Activated CD4-positive, alpha-beta memory T cell treated with anti-CD3 and anti-CD28 coated beads for 36 hours (primary cell): ENCODE data around the gene TMEM39A. TPM values are rescaled to one million over a fixed set of nuclear protein-coding genes. Genes with fewer than 3 reads are reported as not detected.
A peak's percentile ranks its signal among the peaks of the same experiment; 100 is the strongest.

Experiments used
- CTCF ChIA-PET: fragments of 350-600 bp; sonication (Branson Sonifier 250); formaldehyde crosslinking; loops from one replicate; lab custom pipeline; 2021; ENCODE audit warnings: antibody characterized with exemption, inconsistent platforms; lab: Charles Lee
- POLR2A ChIA-PET: fragments of 350-600 bp; sonication (Branson Sonifier 250); formaldehyde crosslinking; loops from one replicate; lab custom pipeline; 2021; ENCODE audit warnings: antibody characterized with exemption; lab: Charles Lee
- DNase-seq: peaks from one replicate; pipeline ENCODE4 v3.0.0-alpha.2; 2020
- H3K27ac Mint-ChIP-seq: one replicate; pipeline ENCODE4 v1.8.0; 2021; ENCODE audit warnings: mixed read lengths
- H3K27me3 Mint-ChIP-seq: one replicate; pipeline ENCODE4 v1.8.0; 2021; ENCODE audit warnings: mixed read lengths
- H3K36me3 Mint-ChIP-seq: one replicate; pipeline ENCODE4 v1.8.0; 2021; ENCODE audit warnings: mixed read lengths
- H3K4me1 Mint-ChIP-seq: one replicate; pipeline ENCODE4 v1.8.0; 2021; ENCODE audit warnings: low read depth, mixed read lengths
- H3K4me3 Mint-ChIP-seq: one replicate; pipeline ENCODE4 v1.8.0; 2021; ENCODE audit warnings: mild to moderate bottlenecking, mixed read lengths
- H3K9me3 Mint-ChIP-seq: one replicate; pipeline ENCODE4 v1.8.0; 2021; ENCODE audit warnings: mixed read lengths
- intact Hi-C: fragments of 100-400 bp; cut with micrococcal nuclease; formaldehyde crosslinking; loops from one replicate; pipeline ENCODE4 v1.15.1; 2023
- total RNA-seq, 2 experiments: library from RNA; stranded (reverse); gene quantifications; one replicate each; pipeline ENCODE4 v1.2.3, GENCODE V29; 2021

Gene TMEM39A
- total RNA-seq, 2 experiments from 2014 or later, result 33.9 to 34.3 TPM

- intact Hi-C loops, result no loop called here
- peaks cover 7% of the 10 kb centered on the region for H3K4me1 Mint-ChIP-seq
- peak overlapping the region; percentile 23 for H3K27ac Mint-ChIP-seq
- CTCF ChIA-PET, result no interaction called here
- H3K4me3 Mint-ChIP-seq, result no peak overlapping the region
- POLR2A ChIA-PET, result no interaction called here
- peaks cover 37% of the 10 kb centered on the region for H3K36me3 Mint-ChIP-seq
- no peaks in the 10 kb centered on the region for H3K9me3 Mint-ChIP-seq
- no peaks in the 10 kb centered on the region for H3K27me3 Mint-ChIP-seq
- DNase-seq, result no peak
Observed at GRCh38 chr3:119444590-119444989, 18.8 kb downstream of the TMEM39A start.

- CTCF ChIA-PET, result no interaction called here
- H3K9me3 Mint-ChIP-seq, result no peaks in the 10 kb centered on the region
- intact Hi-C loops, result no loop called here
- peaks cover 40% of the 10 kb centered on the region for H3K36me3 Mint-ChIP-seq
- no peak overlapping the region for H3K27ac Mint-ChIP-seq
- H3K27me3 Mint-ChIP-seq, result no peaks in the 10 kb centered on the region
- peaks cover 7% of the 10 kb centered on the region for H3K4me1 Mint-ChIP-seq
- H3K4me3 Mint-ChIP-seq, result no peak overlapping the region
- DNase-seq, result no peak
- POLR2A ChIA-PET, result no interaction called here
Observed at GRCh38 chr3:119443179-119443578, 20.2 kb downstream of the TMEM39A start.

- no peaks in the 10 kb centered on the region for H3K27me3 Mint-ChIP-seq
- H3K4me1 Mint-ChIP-seq, result no peaks in the 10 kb centered on the region
- DNase-seq, result no peak
- no peak overlapping the region for H3K27ac Mint-ChIP-seq
- ChIA-PET POLR2A (no interaction called here), CTCF (no interaction called here)
- no peak overlapping the region for H3K4me3 Mint-ChIP-seq
- peaks cover 62% of the 10 kb centered on the region for H3K36me3 Mint-ChIP-seq
- H3K9me3 Mint-ChIP-seq, result no peaks in the 10 kb centered on the region
- intact Hi-C loops, result no loop called here
Observed at GRCh38 chr3:119437691-119438258, 25.6 kb downstream of the TMEM39A start.

- no peak for DNase-seq
- H3K9me3 Mint-ChIP-seq, result no peaks in the 10 kb centered on the region
- H3K4me1 Mint-ChIP-seq, result no peaks in the 10 kb centered on the region
- H3K27me3 Mint-ChIP-seq, result no peaks in the 10 kb centered on the region
- H3K36me3 Mint-ChIP-seq, result peaks cover 62% of the 10 kb centered on the region
- POLR2A ChIA-PET, result no interaction called here
- no peak overlapping the region for H3K4me3 Mint-ChIP-seq
- CTCF ChIA-PET, result no interaction called here
- intact Hi-C loops, result no loop called here
- H3K27ac Mint-ChIP-seq, result no peak overlapping the region
Observed at GRCh38 chr3:119436977-119437376, 26.4 kb downstream of the TMEM39A start.

- no peaks in the 10 kb centered on the region for H3K27me3 Mint-ChIP-seq
Observed at GRCh38 chr3:119434703-119435102, 28.7 kb downstream of the TMEM39A start.

GRCh38 chr3:119433613-119434325 lies 29.6 kb downstream of the TMEM39A start:
- no peaks in the 10 kb centered on the region for H3K27me3 Mint-ChIP-seq
- CTCF ChIA-PET, result interaction anchor here (1.0 kb wide), 1 partner anchor 159 kb away, joined by 3 read pairs; no protein-coding TSS in a partner anchor
- POLR2A ChIA-PET, result no interaction called here
- no peak for DNase-seq
- no peaks in the 10 kb centered on the region for H3K4me1 Mint-ChIP-seq
- intact Hi-C loops, result no loop called here
- H3K27ac Mint-ChIP-seq, result no peak overlapping the region
- no peak overlapping the region for H3K4me3 Mint-ChIP-seq
- H3K9me3 Mint-ChIP-seq, result peaks cover 23% of the 10 kb centered on the region
- H3K36me3 Mint-ChIP-seq, result peaks cover 87% of the 10 kb centered on the region

More at GRCh38 chr3:119434703-119435102, 28.7 kb downstream of the TMEM39A start:
- H3K36me3 Mint-ChIP-seq, result peaks cover 79% of the 10 kb centered on the region
- ChIA-PET CTCF (interaction anchor here (1.0 kb wide), 1 partner anchor 160 kb away, joined by 3 read pairs; no protein-coding TSS in a partner anchor), POLR2A (no interaction called here)
- no peaks in the 10 kb centered on the region for H3K4me1 Mint-ChIP-seq
- H3K9me3 Mint-ChIP-seq, result peaks cover 13% of the 10 kb centered on the region
- no peak overlapping the region for H3K4me3 Mint-ChIP-seq
- no peak overlapping the region for H3K27ac Mint-ChIP-seq
- intact Hi-C loops, result no loop called here
- DNase-seq, result no peak

GRCh38 chr3:119428538-119428937 lies 34.9 kb downstream of the TMEM39A start:
- intact Hi-C loops, result no loop called here
- no peak for DNase-seq
- CTCF ChIA-PET, result no interaction called here
- Mint-ChIP-seq H3K4me3 (no peak overlapping the region), H3K27me3 (no peaks in the 10 kb centered on the region), H3K9me3 (peaks cover 64% of the 10 kb centered on the region), H3K4me1 (no peaks in the 10 kb centered on the region), H3K27ac (no peak overlapping the region), H3K36me3 (peaks cover 56% of the 10 kb centered on the region)
- POLR2A ChIA-PET, result interaction anchor here (1.0 kb wide), 1 partner anchor 11 kb away, joined by 3 read pairs; no protein-coding TSS in a partner anchor

GRCh38 chr3:119427669-119428068 lies 35.7 kb downstream of the TMEM39A start:
- Mint-ChIP-seq H3K4me1 (no peaks in the 10 kb centered on the region), H3K27me3 (no peaks in the 10 kb centered on the region), H3K36me3 (peaks cover 48% of the 10 kb centered on the region), H3K4me3 (no peak overlapping the region), H3K9me3 (peaks cover 64% of the 10 kb centered on the region), H3K27ac (no peak overlapping the region)
- CTCF ChIA-PET, result no interaction called here
- POLR2A ChIA-PET, result interaction anchor here (1.0 kb wide), 1 partner anchor 12 kb away, joined by 3 read pairs; no protein-coding TSS in a partner anchor
- intact Hi-C loops, result no loop called here
- DNase-seq, result no peak

GRCh38 chr3:119420196-119420595 lies 43.2 kb downstream of the TMEM39A start:
- Mint-ChIP-seq H3K36me3 (peaks cover 5% of the 10 kb centered on the region), H3K9me3 (peaks cover 6% of the 10 kb centered on the region), H3K4me1 (no peaks in the 10 kb centered on the region), H3K27me3 (no peaks in the 10 kb centered on the region), H3K27ac (no peak overlapping the region), H3K4me3 (no peak overlapping the region)
- no peak for DNase-seq
- intact Hi-C loops, result no loop called here
- CTCF ChIA-PET, result no interaction called here
- POLR2A ChIA-PET, result no interaction called here

GRCh38 chr3:119418641-119419040 lies 44.8 kb downstream of the TMEM39A start:
- Mint-ChIP-seq H3K4me1 (no peaks in the 10 kb centered on the region), H3K36me3 (peaks cover 7% of the 10 kb centered on the region), H3K27me3 (no peaks in the 10 kb centered on the region), H3K9me3 (no peaks in the 10 kb centered on the region), H3K4me3 (no peak overlapping the region), H3K27ac (no peak overlapping the region)
- intact Hi-C loops, result no loop called here
- CTCF ChIA-PET, result interaction anchor here (0.7 kb wide), 1 partner anchor 21 kb away, joined by 3 read pairs; no protein-coding TSS in a partner anchor
- DNase-seq, result no peak
- POLR2A ChIA-PET, result no interaction called here

- ChIA-PET CTCF (no interaction called here), POLR2A (no interaction called here)
- Mint-ChIP-seq H3K4me3 (no peak overlapping the region), H3K9me3 (no peaks in the 10 kb centered on the region), H3K36me3 (peaks cover 7% of the 10 kb centered on the region), H3K27ac (no peak overlapping the region), H3K27me3 (no peaks in the 10 kb centered on the region), H3K4me1 (no peaks in the 10 kb centered on the region)
- no peak for DNase-seq
- intact Hi-C loops, result no loop called here
Observed at GRCh38 chr3:119417771-119418512, 45.5 kb downstream of the TMEM39A start.

GRCh38 chr3:119416873-119417272 lies 46.5 kb downstream of the TMEM39A start:
- H3K4me1 Mint-ChIP-seq, result no peaks in the 10 kb centered on the region
- DNase-seq, result no peak
- H3K9me3 Mint-ChIP-seq, result no peaks in the 10 kb centered on the region
- H3K27me3 Mint-ChIP-seq, result no peaks in the 10 kb centered on the region
- POLR2A ChIA-PET, result no interaction called here
- H3K36me3 Mint-ChIP-seq, result peaks cover 7% of the 10 kb centered on the region
- CTCF ChIA-PET, result interaction anchor here (1.0 kb wide), 1 partner anchor 55 kb away, joined by 3 read pairs; no protein-coding TSS in a partner anchor
- H3K4me3 Mint-ChIP-seq, result no peak overlapping the region
- no peak overlapping the region for H3K27ac Mint-ChIP-seq
- intact Hi-C loops, result no loop called here
